Measurements from ENCODE around the gene IBTK.

GRCh38 chr6:82257088-82257774, 9.7 kb upstream of the IBTK start:
- TF ChIP-seq, protein P1, sequence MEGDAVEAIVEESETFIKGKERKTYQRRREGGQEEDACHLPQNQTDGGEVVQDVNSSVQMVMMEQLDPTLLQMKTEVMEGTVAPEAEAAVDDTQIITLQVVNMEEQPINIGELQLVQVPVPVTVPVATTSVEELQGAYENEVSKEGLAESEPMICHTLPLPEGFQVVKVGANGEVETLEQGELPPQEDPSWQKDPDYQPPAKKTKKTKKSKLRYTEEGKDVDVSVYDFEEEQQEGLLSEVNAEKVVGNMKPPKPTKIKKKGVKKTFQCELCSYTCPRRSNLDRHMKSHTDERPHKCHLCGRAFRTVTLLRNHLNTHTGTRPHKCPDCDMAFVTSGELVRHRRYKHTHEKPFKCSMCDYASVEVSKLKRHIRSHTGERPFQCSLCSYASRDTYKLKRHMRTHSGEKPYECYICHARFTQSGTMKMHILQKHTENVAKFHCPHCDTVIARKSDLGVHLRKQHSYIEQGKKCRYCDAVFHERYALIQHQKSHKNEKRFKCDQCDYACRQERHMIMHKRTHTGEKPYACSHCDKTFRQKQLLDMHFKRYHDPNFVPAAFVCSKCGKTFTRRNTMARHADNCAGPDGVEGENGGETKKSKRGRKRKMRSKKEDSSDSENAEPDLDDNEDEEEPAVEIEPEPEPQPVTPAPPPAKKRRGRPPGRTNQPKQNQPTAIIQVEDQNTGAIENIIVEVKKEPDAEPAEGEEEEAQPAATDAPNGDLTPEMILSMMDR (IDR thresholded peaks at IDR 0.05): no peak
- no peak for TF ChIP-seq POLR2A (IDR thresholded peaks at IDR 0.05)
